GM23338 (cell line): ENCODE results near the gene RNU1-1.
"Not testable (repeated sequence)": the region's sequence is repeated elsewhere in the genome, so short reads cannot be mapped to it uniquely, and the experiment has no call there.

Experiments used
- CREB1 ChIP-seq: fragments of 250-450 bp; sonication (Bioruptor Pico); IDR thresholded peaks from 2 replicates; pipeline ENCODE4 v1.5.0; 2020; ENCODE audit warnings: low read depth, mild to moderate bottlenecking, moderate library complexity
- EZH2 ChIP-seq: fragments of 200-600 bp; sonication (generic); IDR thresholded peaks from one replicate; pipeline ENCODE4 v1.8.0; 2017; ENCODE audit warnings: antibody characterized with exemption, mild to moderate bottlenecking, low read depth; ENCODE audit not compliant: unreplicated experiment
- POLR2AphosphoS5 ChIP-seq: IDR thresholded peaks from 2 replicates; pipeline ENCODE4 v1.6.1; 2016; ENCODE audit warnings: antibody characterized with exemption, low read depth
- TF ChIP-seq, protein P1 (sequence below), 2 experiments: fragments of 200-600 bp in 1 of 2; sonication (generic) in 1 of 2; conservative IDR thresholded peaks; 2 replicates each; pipeline versions ENCODE4 v1.5.1 to v1.6.1; 2016 to 2017; ENCODE audit warnings: antibody characterized with exemption in 2 of 2, low read depth in 2 of 2, mild to moderate bottlenecking in 2 of 2, moderate library complexity in 1 of 2
- TF ChIP-seq, protein P2 (sequence below): IDR thresholded peaks from one replicate; pipeline ENCODE4 v1.6.1; 2018; ENCODE audit warnings: antibody characterized with exemption; ENCODE audit not compliant: unreplicated experiment

DNA sequence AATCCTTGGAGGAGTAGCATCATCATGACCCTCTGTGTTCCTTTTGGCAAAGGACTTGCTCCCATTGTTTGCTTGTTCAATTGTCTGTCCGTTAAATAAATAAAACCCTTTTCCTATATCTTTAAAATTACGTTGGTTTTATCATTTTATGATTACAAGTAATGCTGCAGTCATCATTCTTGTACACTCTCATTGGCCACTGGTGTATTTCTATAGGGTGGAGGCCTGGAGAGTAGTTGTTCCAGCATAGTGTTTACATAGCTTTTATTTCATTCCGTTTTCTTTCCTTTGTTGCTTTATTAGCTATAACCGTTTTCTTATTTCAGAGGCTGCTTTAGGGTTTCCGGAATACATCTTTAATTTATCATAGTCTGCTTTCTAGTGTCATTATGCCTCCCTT lies 7.6 kb upstream of the RNU1-1 start:
- TF ChIP-seq POLR2AphosphoS5; EZH2; CREB1 (CRISPR knock-in tag): not testable (repeated sequence)
- TF ChIP-seq, protein P1, sequence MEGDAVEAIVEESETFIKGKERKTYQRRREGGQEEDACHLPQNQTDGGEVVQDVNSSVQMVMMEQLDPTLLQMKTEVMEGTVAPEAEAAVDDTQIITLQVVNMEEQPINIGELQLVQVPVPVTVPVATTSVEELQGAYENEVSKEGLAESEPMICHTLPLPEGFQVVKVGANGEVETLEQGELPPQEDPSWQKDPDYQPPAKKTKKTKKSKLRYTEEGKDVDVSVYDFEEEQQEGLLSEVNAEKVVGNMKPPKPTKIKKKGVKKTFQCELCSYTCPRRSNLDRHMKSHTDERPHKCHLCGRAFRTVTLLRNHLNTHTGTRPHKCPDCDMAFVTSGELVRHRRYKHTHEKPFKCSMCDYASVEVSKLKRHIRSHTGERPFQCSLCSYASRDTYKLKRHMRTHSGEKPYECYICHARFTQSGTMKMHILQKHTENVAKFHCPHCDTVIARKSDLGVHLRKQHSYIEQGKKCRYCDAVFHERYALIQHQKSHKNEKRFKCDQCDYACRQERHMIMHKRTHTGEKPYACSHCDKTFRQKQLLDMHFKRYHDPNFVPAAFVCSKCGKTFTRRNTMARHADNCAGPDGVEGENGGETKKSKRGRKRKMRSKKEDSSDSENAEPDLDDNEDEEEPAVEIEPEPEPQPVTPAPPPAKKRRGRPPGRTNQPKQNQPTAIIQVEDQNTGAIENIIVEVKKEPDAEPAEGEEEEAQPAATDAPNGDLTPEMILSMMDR (conservative IDR thresholded peaks at IDR 0.05; ENCODE audit: low read depth in 2 of 2) = not testable (repeated sequence)
- TF ChIP-seq, protein P2, sequence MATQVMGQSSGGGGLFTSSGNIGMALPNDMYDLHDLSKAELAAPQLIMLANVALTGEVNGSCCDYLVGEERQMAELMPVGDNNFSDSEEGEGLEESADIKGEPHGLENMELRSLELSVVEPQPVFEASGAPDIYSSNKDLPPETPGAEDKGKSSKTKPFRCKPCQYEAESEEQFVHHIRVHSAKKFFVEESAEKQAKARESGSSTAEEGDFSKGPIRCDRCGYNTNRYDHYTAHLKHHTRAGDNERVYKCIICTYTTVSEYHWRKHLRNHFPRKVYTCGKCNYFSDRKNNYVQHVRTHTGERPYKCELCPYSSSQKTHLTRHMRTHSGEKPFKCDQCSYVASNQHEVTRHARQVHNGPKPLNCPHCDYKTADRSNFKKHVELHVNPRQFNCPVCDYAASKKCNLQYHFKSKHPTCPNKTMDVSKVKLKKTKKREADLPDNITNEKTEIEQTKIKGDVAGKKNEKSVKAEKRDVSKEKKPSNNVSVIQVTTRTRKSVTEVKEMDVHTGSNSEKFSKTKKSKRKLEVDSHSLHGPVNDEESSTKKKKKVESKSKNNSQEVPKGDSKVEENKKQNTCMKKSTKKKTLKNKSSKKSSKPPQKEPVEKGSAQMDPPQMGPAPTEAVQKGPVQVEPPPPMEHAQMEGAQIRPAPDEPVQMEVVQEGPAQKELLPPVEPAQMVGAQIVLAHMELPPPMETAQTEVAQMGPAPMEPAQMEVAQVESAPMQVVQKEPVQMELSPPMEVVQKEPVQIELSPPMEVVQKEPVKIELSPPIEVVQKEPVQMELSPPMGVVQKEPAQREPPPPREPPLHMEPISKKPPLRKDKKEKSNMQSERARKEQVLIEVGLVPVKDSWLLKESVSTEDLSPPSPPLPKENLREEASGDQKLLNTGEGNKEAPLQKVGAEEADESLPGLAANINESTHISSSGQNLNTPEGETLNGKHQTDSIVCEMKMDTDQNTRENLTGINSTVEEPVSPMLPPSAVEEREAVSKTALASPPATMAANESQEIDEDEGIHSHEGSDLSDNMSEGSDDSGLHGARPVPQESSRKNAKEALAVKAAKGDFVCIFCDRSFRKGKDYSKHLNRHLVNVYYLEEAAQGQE = not testable (repeated sequence)
